ENCODE results near the gene UIMC1.

- no peak for TF ChIP-seq CTCF (optimal IDR thresholded peaks at IDR 0.05 in 1 of 3, IDR thresholded peaks at IDR 0.05 in 1 of 3, conservative IDR thresholded peaks at IDR 0.05 in 1 of 3; ENCODE audit: extremely low read depth in 1 of 3, insufficient read depth in 2 of 3, low read length in 3 of 3)
- TF ChIP-seq EZH2 (IDR thresholded peaks at IDR 0.05; ENCODE audit: low read length), result no peak
Measured at GRCh38 chr5:176897263-176897662, 109.3 kb downstream of the UIMC1 start.
